Measurements from ENCODE around the gene MAPK14. TPM values are rescaled to one million over a fixed set of nuclear protein-coding genes. Genes with fewer than 3 reads are reported as not detected.

The MAPK14 gene
- total and polyA plus RNA-seq, 2 of the 4 experiments (the other 2 are of a cell fraction) = 28.4 to 74.4 TPM

DNA sequence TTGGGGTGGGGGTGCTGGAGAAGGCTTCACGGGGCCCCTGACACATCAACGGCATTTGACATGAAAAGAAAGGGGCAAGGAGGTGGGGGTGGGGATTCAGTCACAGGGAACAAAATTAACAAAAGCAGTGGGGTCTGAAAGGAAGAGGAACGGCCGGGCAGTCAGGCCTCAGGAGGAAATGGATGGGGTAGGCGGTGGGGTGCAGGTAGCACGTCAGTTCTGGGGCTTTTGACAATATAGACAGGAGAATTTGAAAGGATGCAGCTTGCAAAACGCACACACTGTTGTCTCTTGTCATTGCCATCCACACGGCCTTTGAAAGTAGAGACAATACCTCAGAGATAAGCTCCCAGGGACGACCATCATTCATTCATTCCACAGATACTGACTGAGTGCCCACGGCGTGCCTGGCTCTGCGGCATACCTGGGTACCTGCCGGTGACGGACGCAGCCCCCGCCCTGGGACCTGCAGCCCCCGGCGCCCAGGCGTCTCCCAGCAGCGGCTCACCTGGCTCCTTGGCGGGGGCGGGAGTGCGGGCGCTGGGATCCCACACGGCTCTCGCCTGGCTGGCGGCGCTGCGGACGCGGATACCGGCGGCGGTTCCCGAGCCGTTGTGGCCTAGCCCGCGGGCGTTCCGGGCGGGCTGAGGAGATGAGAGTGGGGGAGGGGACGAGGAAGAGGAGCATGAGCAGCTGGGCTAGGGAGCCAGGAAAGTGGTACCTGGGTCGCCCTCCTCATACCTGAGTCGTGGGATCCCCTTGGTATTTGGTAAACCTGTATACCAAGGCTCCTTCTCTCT is 3.4 kb upstream of the MAPK14 start, which contains the start of gene SLC26A8:
TSS of gene SLC26A8 (minus strand) at position 646 of the 800 bp plus-strand sequence. CDS start 4,934 bp downstream, outside the sequence.
- Histone ChIP-seq H4K20me1 (ENCODE audit: insufficient read depth, low read length) (no peaks in the 10 kb centered on the region; the same call in 1 of the 2 replicates), H2BK20ac (ENCODE audit: low read depth, low read length) (no peak within 1 kb of the TSS), H2BK120ac (ENCODE audit: low read depth, low read length) (peak within 1 kb of the TSS; percentile 16; the same call in 1 of the 2 replicates), H2BK5ac (ENCODE audit: low read depth, low read length, poor library complexity, severe bottlenecking) (peak within 1 kb of the TSS; percentile 8), H3K56ac (ENCODE audit: extremely low read depth, insufficient read depth, low read length) (no peak within 1 kb of the TSS), H3K18ac (ENCODE audit: low read depth, low read length) (no peak within 1 kb of the TSS), H3K4ac (ENCODE audit: low read depth, low read length) (no peak within 1 kb of the TSS), H2AFZ (replicated peaks; ENCODE audit: low read length, poor library complexity) (peak within 1 kb of the TSS; percentile 57), H3K23ac (ENCODE audit: low read depth, low read length) (no peak within 1 kb of the TSS), H3K4me1 (ENCODE audit: control insufficient read depth, insufficient read depth, low read length) (peaks cover 4% of the 10 kb centered on the region; the same call in 1 of the 2 replicates), H3K27ac (ENCODE audit: insufficient read depth, low read length) (no peak within 1 kb of the TSS), H3K27me3 (ENCODE audit: control insufficient read depth, insufficient read depth, low read length) (no peaks in the 10 kb centered on the region), H2AK5ac (ENCODE audit: low read depth, low read length) (no peak within 1 kb of the TSS), H3K9me3 (ENCODE audit: control insufficient read depth, insufficient read depth, low read length) (no peaks in the 10 kb centered on the region), H3K4me3 (ENCODE audit: insufficient read depth, low read depth, low read length) (no peak within 1 kb of the TSS), H4K8ac (ENCODE audit: low read depth in 2 of 2, low read length in 2 of 2) (no peak within 1 kb of the TSS), H4K5ac (ENCODE audit: low read depth, low read length) (no peak within 1 kb of the TSS), H3K9ac (ENCODE audit: low read depth, low read length) (no peak within 1 kb of the TSS), H4K91ac (ENCODE audit: insufficient read depth, low read depth, low read length) (no peak within 1 kb of the TSS), H2AK9ac (replicated peaks; ENCODE audit: low read depth, low read length, poor library complexity) (no peak within 1 kb of the TSS), H2BK15ac (ENCODE audit: low read depth, low read length) (peak within 1 kb of the TSS; percentile 64; the same call in 1 of the 3 replicates), H3K9me1 (ENCODE audit: insufficient read depth, low read length) (no peaks in the 10 kb centered on the region), H3K79me1 (ENCODE audit: low read depth in 1 of 2, low read length in 2 of 2) (peaks cover 0 to 5% of the 10 kb centered on the region in 2 experiments; a peak in 2 of 4 replicates), H3K14ac (replicated peaks; ENCODE audit: low read depth, low read length) (no peak within 1 kb of the TSS), H3K4me2 (ENCODE audit: low read depth, low read length) (peak within 1 kb of the TSS; percentile 33; the same call in 1 of the 2 replicates), H3K36me3 (ENCODE audit: control insufficient read depth, insufficient read depth, low read length) (no peaks in the 10 kb centered on the region)
- ATAC-seq (ENCODE audit: low read depth) (no peak), DNase-seq (no peak)
- WGBS, 2 experiments (ENCODE audit: extremely low coverage in 2 of 2, insufficient read length in 1 of 2) = 28% methylated on average over 11 of the region's 44 CpGs; no CpG with 5 or more reads in 1 of the 2 experiments
- POLR2A ChIA-PET (ENCODE audit: unreplicated experiment) = no interaction called here
- dilution Hi-C loops (cut with HindIII; ENCODE audit: low sequenced_read_pairs, unreplicated experiment) (no loop called here), in situ Hi-C loops (cut with MboI; ENCODE audit: low sequenced_read_pairs) (loop anchor here (10.0 kb wide), 1 partner anchor 171 kb away; the partner anchor contains the start of gene BRPF3), intact Hi-C loops (cut with micrococcal nuclease) (no loop called here)
- CTCF ChIA-PET = interaction anchor here (0.7 kb wide), 1 partner anchor 327 kb away, joined by 5 read pairs; no protein-coding TSS in a partner anchor
- BruUV-seq (replicated peaks) = no TSS peak
- TF ChIP-seq, protein P1, sequence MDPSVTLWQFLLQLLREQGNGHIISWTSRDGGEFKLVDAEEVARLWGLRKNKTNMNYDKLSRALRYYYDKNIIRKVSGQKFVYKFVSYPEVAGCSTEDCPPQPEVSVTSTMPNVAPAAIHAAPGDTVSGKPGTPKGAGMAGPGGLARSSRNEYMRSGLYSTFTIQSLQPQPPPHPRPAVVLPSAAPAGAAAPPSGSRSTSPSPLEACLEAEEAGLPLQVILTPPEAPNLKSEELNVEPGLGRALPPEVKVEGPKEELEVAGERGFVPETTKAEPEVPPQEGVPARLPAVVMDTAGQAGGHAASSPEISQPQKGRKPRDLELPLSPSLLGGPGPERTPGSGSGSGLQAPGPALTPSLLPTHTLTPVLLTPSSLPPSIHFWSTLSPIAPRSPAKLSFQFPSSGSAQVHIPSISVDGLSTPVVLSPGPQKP (IDR thresholded peaks at IDR 0.05; ENCODE audit: borderline replicate concordance, low read depth, low read length) = no peak
